ENCODE data around the gene PPFIBP1. TPM values are rescaled to one million over a fixed set of nuclear protein-coding genes. Genes with fewer than 3 reads are reported as not detected.

The PPFIBP1 gene
- polyA plus RNA-seq, 1 of the 3 experiments (the other 2 are of a cell fraction), result 55.0 TPM

- Histone ChIP-seq H3K27me3 (ENCODE audit: insufficient read depth) (no peaks in the 10 kb centered on the region), H3F3A (replicated peaks; ENCODE audit: insufficient read depth) (peaks cover 13% of the 10 kb centered on the region), H3K36me3 (replicated peaks in 1 of 2; ENCODE audit: control insufficient read depth in 1 of 2, insufficient read depth in 2 of 2, low read length in 1 of 2) (peaks cover 66 to 89% of the 10 kb centered on the region in 2 experiments), H3K9ac (no peak overlapping the region), H3K79me2 (ENCODE audit: insufficient read depth) (no peaks in the 10 kb centered on the region), H3K9me2 (no peaks in the 10 kb centered on the region), H4K20me1 (ENCODE audit: insufficient read depth) (no peaks in the 10 kb centered on the region), H3K27ac (ENCODE audit: low read depth in 2 of 2, low read length in 1 of 2) (no peak overlapping the region; a peak in 1 of 4 replicates), H3K4me3 (ENCODE audit: low read depth in 2 of 2, low read length in 1 of 2) (no peak overlapping the region), H3K4me1 (ENCODE audit: control insufficient read depth in 1 of 2, insufficient read depth in 2 of 2, low read depth in 1 of 2, low read length in 1 of 2) (no peaks in the 10 kb centered on the region), H3K9me3 (no peaks in the 10 kb centered on the region), H3K4me2 (no peak overlapping the region), H2AFZ (ENCODE audit: low read depth) (no peak overlapping the region)
- POLR2A ChIA-PET, result no interaction called here
- no peak for TF ChIP-seq TAF1 (IDR thresholded peaks at IDR 0.05; ENCODE audit: borderline replicate concordance, low read depth, low read length)
- no peak for TF ChIP-seq USF1 (IDR thresholded peaks at IDR 0.05; ENCODE audit: borderline replicate concordance, low read depth)
- peak; percentile 29; the same call in 1 of the 2 replicates for TF ChIP-seq FOSL2 (IDR thresholded peaks at IDR 0.05; ENCODE audit: borderline replicate concordance, low read depth)
- no peak for TF ChIP-seq GATA2 (CRISPR knock-in tag; IDR thresholded peaks at IDR 0.05)
- CTCF ChIA-PET, result interaction anchor here (1.1 to 1.3 kb wide), 2 partner anchors 8 to 15 kb away, joined by 3 to 4 read pairs; no protein-coding TSS in a partner anchor
- no peak for DNase-seq
- 96% methylated on average over 6 of the region's 6 CpGs for WGBS (ENCODE audit: low lambda C conversion rate)
Measured at GRCh38 chr12:27667540-27667939, 143.5 kb downstream of the PPFIBP1 start.

- CTCF ChIA-PET, result interaction anchor here (0.6 to 0.8 kb wide), 2 partner anchors 20 to 161 kb away, joined by 3 read pairs; no protein-coding TSS in a partner anchor
- peaks cover 75 to 93% of the 10 kb centered on the region in 2 experiments for H3K36me3 ChIP-seq (replicated peaks in 1 of 2; ENCODE audit: control insufficient read depth in 1 of 2, insufficient read depth in 2 of 2, low read length in 1 of 2)
Measured at GRCh38 chr12:27672051-27672450, 148.0 kb downstream of the PPFIBP1 start.

More at GRCh38 chr12:27672051-27672450, 148.0 kb downstream of the PPFIBP1 start:
- DNase-seq, result no peak
- TF ChIP-seq FOXM1 (IDR thresholded peaks at IDR 0.05; ENCODE audit: low read depth) (no peak), TAF1 (IDR thresholded peaks at IDR 0.05; ENCODE audit: borderline replicate concordance, low read depth, low read length) (no peak), MEF2A (IDR thresholded peaks at IDR 0.05; ENCODE audit: borderline replicate concordance, low read depth) (no peak), PBX3 (IDR thresholded peaks at IDR 0.05) (no peak), MXI1 (IDR thresholded peaks at IDR 0.05; ENCODE audit: low read depth, low read length) (no peak), USF2 (IDR thresholded peaks at IDR 0.05; ENCODE audit: borderline replicate concordance, low read depth, low read length) (no peak), NRF1 (IDR thresholded peaks at IDR 0.05; ENCODE audit: low read depth, low read length) (no peak), MAX (IDR thresholded peaks at IDR 0.05; ENCODE audit: low read depth) (no peak)
- POLR2A ChIA-PET, result no interaction called here
- 98% methylated on average over 4 of the region's 4 CpGs for WGBS (ENCODE audit: low lambda C conversion rate)
- H3F3A ChIP-seq (replicated peaks; ENCODE audit: insufficient read depth), result peaks cover 9% of the 10 kb centered on the region
- no peak overlapping the region for H2AFZ ChIP-seq (ENCODE audit: low read depth)
- no peaks in the 10 kb centered on the region for H3K9me2 ChIP-seq
- no peak overlapping the region for H3K27ac ChIP-seq (ENCODE audit: low read depth in 2 of 2, low read length in 1 of 2)
- no peak overlapping the region for H3K9ac ChIP-seq
- no peaks in the 10 kb centered on the region for H4K20me1 ChIP-seq (ENCODE audit: insufficient read depth)
- no peaks in the 10 kb centered on the region for H3K27me3 ChIP-seq (ENCODE audit: insufficient read depth)
- H3K4me1 ChIP-seq (ENCODE audit: control insufficient read depth in 1 of 2, insufficient read depth in 2 of 2, low read depth in 1 of 2, low read length in 1 of 2), result peaks cover 0 to 6% of the 10 kb centered on the region in 2 experiments; a peak in 1 of 4 replicates
- no peak overlapping the region for H3K4me3 ChIP-seq (ENCODE audit: low read depth in 2 of 2, low read length in 1 of 2)
- no peaks in the 10 kb centered on the region for H3K9me3 ChIP-seq
- no peak overlapping the region for H3K4me2 ChIP-seq
- no peaks in the 10 kb centered on the region for H3K79me2 ChIP-seq (ENCODE audit: insufficient read depth)

Data from SK-N-SH (cell line).